Measurements from ENCODE around the gene KLF6. TPM values are rescaled to one million over a fixed set of nuclear protein-coding genes. Genes with fewer than 3 reads are reported as not detected.

KLF6 gene
- total and polyA plus RNA-seq, 2 donors (not counting 1 experiment from before 2014, with no cell fraction given) = 175 to 921 TPM

- H3K27me3 Mint-ChIP-seq = no peaks in the 10 kb centered on the region
- no peak overlapping the region for H3K27ac Mint-ChIP-seq
- H2AFZ ChIP-seq (ENCODE audit: insufficient read depth, low read depth, low read length, poor library complexity, severe bottlenecking) = no peak overlapping the region
- no peak for DNase-seq
- no peak overlapping the region for H3K4me3 ChIP-seq (ENCODE audit: control extremely low read depth in 1 of 5, extremely low read depth in 1 of 5, insufficient read depth in 1 of 5, low read depth in 2 of 5, low read length in 4 of 5)
- no peaks in the 10 kb centered on the region for H3K27me3 ChIP-seq (replicated peaks in 1 of 4; ENCODE audit: control extremely low read depth in 1 of 4, control insufficient read depth in 3 of 4, insufficient read depth in 4 of 4, low read length in 3 of 4)
- no peak for ATAC-seq (ENCODE audit: low read depth)
- peaks cover 31 to 35% of the 10 kb centered on the region in 2 donors for H3K4me1 ChIP-seq (ENCODE audit: control insufficient read depth in 2 of 2, insufficient read depth in 2 of 2, low read length in 2 of 2)
- TF ChIP-seq EZH2 (IDR thresholded peaks at IDR 0.05; ENCODE audit: borderline replicate concordance, insufficient read depth, low read depth, low read length, poor library complexity, severe bottlenecking) (no peak), CTCF (IDR thresholded peaks at IDR 0.05) (no peak)
- ChIA-PET POLR2A (interaction anchor here (0.6 to 0.9 kb wide), 2 partner anchors 27 to 209 kb away, joined by 3 read pairs; no protein-coding TSS in a partner anchor), CTCF (interaction anchor here (1.2 kb wide), 1 partner anchor 20 kb away, joined by 5 read pairs; no protein-coding TSS in a partner anchor)
- H3K4me1 Mint-ChIP-seq = peaks cover 37% of the 10 kb centered on the region
- H3K9me3 Mint-ChIP-seq (ENCODE audit: insufficient read depth) = no peaks in the 10 kb centered on the region
- H3K27ac ChIP-seq (ENCODE audit: low read length in 2 of 2) = no peak overlapping the region
- H3K4me3 Mint-ChIP-seq = no peak overlapping the region
- 92% methylated on average over 5 of the region's 9 CpGs for WGBS (ENCODE audit: insufficient coverage)
- H4K20me1 ChIP-seq (ENCODE audit: control insufficient read depth, insufficient read depth, low read length, poor library complexity, severe bottlenecking) = no peaks in the 10 kb centered on the region
- H3K79me2 ChIP-seq (ENCODE audit: control insufficient read depth, insufficient read depth, low read length) = peaks cover 5% of the 10 kb centered on the region
- no peaks in the 10 kb centered on the region for H3K36me3 ChIP-seq (replicated peaks in 1 of 2; ENCODE audit: control extremely low read depth in 1 of 2, control insufficient read depth in 1 of 2, extremely low read depth in 1 of 2, insufficient read depth in 2 of 2, low read length in 1 of 2)
- no peak overlapping the region for H3K9ac ChIP-seq (ENCODE audit: low read length)
- intact Hi-C loops (cut with micrococcal nuclease) = no loop called here
- H3K9me3 ChIP-seq (ENCODE audit: control extremely low read depth in 1 of 3, control insufficient read depth in 2 of 3, insufficient read depth in 1 of 3, low read length in 2 of 3) = peaks cover 0 to 4% (median 0%) of the 10 kb centered on the region in 3 donors
- H3K4me2 ChIP-seq (replicated peaks; ENCODE audit: low read depth, low read length, poor library complexity, severe bottlenecking) = no peak overlapping the region
Measured at GRCh38 chr10:3754727-3755439, 30.1 kb downstream of the KLF6 start.

- Histone ChIP-seq H3K9me3 (ENCODE audit: control extremely low read depth in 1 of 3, control insufficient read depth in 2 of 3, insufficient read depth in 1 of 3, low read length in 2 of 3) (no peaks in the 10 kb centered on the region), H2AFZ (ENCODE audit: insufficient read depth, low read depth, low read length, poor library complexity, severe bottlenecking) (no peak overlapping the region), H3K79me2 (ENCODE audit: control insufficient read depth, insufficient read depth, low read length) (no peaks in the 10 kb centered on the region), H3K4me3 (ENCODE audit: control extremely low read depth in 1 of 5, extremely low read depth in 1 of 5, insufficient read depth in 1 of 5, low read depth in 2 of 5, low read length in 4 of 5) (no peak overlapping the region), H3K4me2 (replicated peaks; ENCODE audit: low read depth, low read length, poor library complexity, severe bottlenecking) (no peak overlapping the region), H3K27ac (ENCODE audit: low read length in 2 of 2) (no peak overlapping the region), H3K27me3 (replicated peaks in 1 of 4; ENCODE audit: control extremely low read depth in 1 of 4, control insufficient read depth in 3 of 4, insufficient read depth in 4 of 4, low read length in 3 of 4) (no peaks in the 10 kb centered on the region), H3K36me3 (replicated peaks in 1 of 2; ENCODE audit: control extremely low read depth in 1 of 2, control insufficient read depth in 1 of 2, extremely low read depth in 1 of 2, insufficient read depth in 2 of 2, low read length in 1 of 2) (no peaks in the 10 kb centered on the region), H4K20me1 (ENCODE audit: control insufficient read depth, insufficient read depth, low read length, poor library complexity, severe bottlenecking) (no peaks in the 10 kb centered on the region), H3K9ac (ENCODE audit: low read length) (no peak overlapping the region), H3K4me1 (ENCODE audit: control insufficient read depth in 2 of 2, insufficient read depth in 2 of 2, low read length in 2 of 2) (peaks cover 8 to 12% of the 10 kb centered on the region in 2 donors)
- 100% methylated on average over 5 of the region's 8 CpGs for WGBS (ENCODE audit: insufficient coverage)
- CTCF ChIA-PET = no interaction called here
- H3K4me3 Mint-ChIP-seq = no peak overlapping the region
- no peaks in the 10 kb centered on the region for H3K9me3 Mint-ChIP-seq (ENCODE audit: insufficient read depth)
- H3K27me3 Mint-ChIP-seq = no peaks in the 10 kb centered on the region
- TF ChIP-seq EZH2 (IDR thresholded peaks at IDR 0.05; ENCODE audit: borderline replicate concordance, insufficient read depth, low read depth, low read length, poor library complexity, severe bottlenecking) = no peak
- no peak for TF ChIP-seq CTCF (IDR thresholded peaks at IDR 0.05)
- intact Hi-C loops (cut with micrococcal nuclease) = no loop called here
- no peak overlapping the region for H3K27ac Mint-ChIP-seq
- ATAC-seq (ENCODE audit: low read depth) (no peak), DNase-seq (no peak)
- peaks cover 11% of the 10 kb centered on the region for H3K4me1 Mint-ChIP-seq
- POLR2A ChIA-PET = no interaction called here
Measured at GRCh38 chr10:3750854-3751253, 34.2 kb downstream of the KLF6 start.
